ENCODE data around the gene IGIP.

GRCh38 chr5:140118302-140118936, 7.3 kb upstream of the IGIP start:
- TF ChIP-seq CTCF (IDR thresholded peaks at IDR 0.05; ENCODE audit: low read depth, low read length, poor library complexity, severe bottlenecking) (no peak), EZH2phosphoT487 (IDR thresholded peaks at IDR 0.05; ENCODE audit: borderline replicate concordance, low read length) (no peak)

Data from DOHH2 (cell line).